K562 (cell line): ENCODE measurements around the gene RBM15. TPM values are rescaled to one million over a fixed set of nuclear protein-coding genes. Genes with fewer than 3 reads are reported as not detected.

ENCODE experiments used
- ARID3B ChIP-seq: fragments of 250-450 bp; sonication (Bioruptor Pico); IDR thresholded peaks from 2 replicates; pipeline ENCODE4 v1.4.0; 2020; ENCODE audit warnings: borderline replicate concordance
- CBX1 ChIP-seq: sonication (generic); IDR thresholded peaks from 2 replicates; pipeline ENCODE4 v1.6.1; 2016; ENCODE audit warnings: antibody characterized with exemption, low read depth, mild to moderate bottlenecking
- CHD1 ChIP-seq: fragments of 200-600 bp; sonication (generic); IDR thresholded peaks from one replicate; pipeline ENCODE4 v1.6.1; 2012; ENCODE audit warnings: mild to moderate bottlenecking, moderate library complexity, low read length, inconsistent platforms
- CREB3L1 ChIP-seq: fragments of 450-650 bp; IDR thresholded peaks from 2 replicates; pipeline ENCODE4 v1.6.1; 2014; ENCODE audit warnings: low read depth, mild to moderate bottlenecking, moderate library complexity, borderline replicate concordance
- NELFE ChIP-seq: IDR thresholded peaks from 2 replicates; pipeline ENCODE4 v1.6.1; 2011; ENCODE audit warnings: mild to moderate bottlenecking; ENCODE audit not compliant: insufficient read depth, insufficient read length
- NR2C1 ChIP-seq, 2 experiments: fragments of 450-650 bp; IDR thresholded peaks; 2 replicates each; pipeline ENCODE4 v1.6.1; 2017; ENCODE audit warnings: mild to moderate bottlenecking in 2 of 2, antibody characterized with exemption in 1 of 2, inconsistent platforms in 1 of 2, missing compliant biosample characterization in 1 of 2, missing genetic modification characterization in 1 of 2
- POLR2AphosphoS5 ChIP-seq: IDR thresholded peaks from 2 replicates; pipeline ENCODE4 v1.6.1; 2011; ENCODE audit warnings: mild to moderate bottlenecking, low read depth, low read length, moderate library complexity; ENCODE audit not compliant: control insufficient read depth, insufficient read depth
- POU5F1 ChIP-seq: fragments of 150-350 bp; IDR thresholded peaks from 2 replicates; pipeline ENCODE4 v1.6.1; 2014; ENCODE audit warnings: borderline replicate concordance, low read length, low read depth, mild to moderate bottlenecking; ENCODE audit not compliant: partially characterized antibody
- RBM22 ChIP-seq: fragments of 200-400 bp; formaldehyde crosslinking; IDR thresholded peaks from 2 replicates; pipeline ENCODE4 v1.6.1; 2018; ENCODE audit warnings: low read length, low read depth; ENCODE audit not compliant: poor library complexity, severe bottlenecking
- RCOR1 ChIP-seq, 2 experiments: IDR thresholded peaks; 2 replicates each; pipeline ENCODE4 v1.6.1; 2012; ENCODE audit warnings: low read depth in 2 of 2, low read length in 2 of 2, borderline replicate concordance in 1 of 2, improper control_type of control experiment in 1 of 2
- TAF1 ChIP-seq: IDR thresholded peaks from 2 replicates; pipeline ENCODE4 v1.6.1; 2011; ENCODE audit warnings: mild to moderate bottlenecking, low read length, moderate library complexity; ENCODE audit not compliant: insufficient read depth, control insufficient read depth, severe bottlenecking; ENCODE audit errors: extremely low read depth
- TCF7 ChIP-seq: sonication (generic); IDR thresholded peaks from 2 replicates; pipeline ENCODE4 v1.6.1; 2016; ENCODE audit warnings: antibody characterized with exemption, borderline replicate concordance
- ZBTB2 ChIP-seq: fragments of 450-650 bp; IDR thresholded peaks from 2 replicates; pipeline ENCODE4 v1.6.1; 2016; ENCODE audit warnings: antibody characterized with exemption
- ZNF217 ChIP-seq: sonication (generic); formaldehyde crosslinking; IDR thresholded peaks from 2 replicates; pipeline ENCODE4 v1.8.0; 2022; ENCODE audit warnings: mild to moderate bottlenecking, missing genetic modification reagents
- polyA plus RNA-seq, 8 experiments: library from polyadenylated mRNA; depleted of rRNA in 4 of 8; stranded (reverse) in 5 of 8; unstranded in 3 of 8; fragments of >200 nt; fragmentation: Nextera tagmentation in 2 of 8; fragmentation: Illumina TruSeq in 1 of 8; extraction: Ambion mirVana in 2 of 8; extraction: Trizol in 1 of 8; gene quantifications; 2 replicates each; pipeline versions ENCODE4 v1.2.1 to v1.2.3, GENCODE V29; 2011 to 2014; ENCODE audit warnings: inconsistent platforms in 1 of 8, missing spikeins in 1 of 8
- total RNA-seq, 7 experiments: library from RNA; depleted of rRNA in 6 of 7; stranded (reverse); fragments of >200 nt in 6 of 7; fragmentation: Illumina TruSeq in 2 of 7; extraction: Trizol in 2 of 7; gene quantifications; 2 replicates each; pipeline versions ENCODE4 v1.2.1 to v1.2.3, GENCODE V29; 2011 to 2021; ENCODE audit warnings: low replicate concordance in 1 of 7
- TF ChIP-seq, protein P1 (sequence below): fragments of 450-650 bp; formaldehyde crosslinking; IDR thresholded peaks from 2 replicates; pipeline ENCODE4 v1.4.0; 2020; ENCODE audit warnings: mild to moderate bottlenecking
- TF ChIP-seq, protein P2 (sequence below), 2 experiments: IDR thresholded peaks; 2 replicates each; pipeline ENCODE4 v1.6.1; 2012; ENCODE audit warnings: improper control_type of control experiment in 2 of 2, low read depth in 2 of 2, low read length in 2 of 2, borderline replicate concordance in 1 of 2

Gene RBM15
- total and polyA plus RNA-seq, 9 of the 15 experiments (the other 6 are each of a cell fraction or from before 2014, with no cell fraction given), result 2.4 to 63.4 (median 28.2) TPM

- TF ChIP-seq NELFE (no peak), RBM22 (no peak), CHD1 (no peak), ZNF217 (CRISPR knock-in tag) (no peak), POU5F1 (no peak), ZBTB2 (no peak), TAF1 (no peak), ARID3B (CRISPR knock-in tag) (no peak), RCOR1 (IDR thresholded peaks at IDR 0.05; ENCODE audit: borderline replicate concordance in 1 of 2, low read depth in 2 of 2, low read length in 2 of 2) (0 out of 4 replicates have a peak, but pooled peaks of 1 of the 2 experiments have one; percentile 30), CBX1 (no peak), CREB3L1 (no peak), TCF7 (no peak), POLR2AphosphoS5 (no peak), NR2C1 (IDR thresholded peaks at IDR 0.05) (no peak), NR2C1 (tag; IDR thresholded peaks at IDR 0.05) (no peak)
- TF ChIP-seq, protein P1, sequence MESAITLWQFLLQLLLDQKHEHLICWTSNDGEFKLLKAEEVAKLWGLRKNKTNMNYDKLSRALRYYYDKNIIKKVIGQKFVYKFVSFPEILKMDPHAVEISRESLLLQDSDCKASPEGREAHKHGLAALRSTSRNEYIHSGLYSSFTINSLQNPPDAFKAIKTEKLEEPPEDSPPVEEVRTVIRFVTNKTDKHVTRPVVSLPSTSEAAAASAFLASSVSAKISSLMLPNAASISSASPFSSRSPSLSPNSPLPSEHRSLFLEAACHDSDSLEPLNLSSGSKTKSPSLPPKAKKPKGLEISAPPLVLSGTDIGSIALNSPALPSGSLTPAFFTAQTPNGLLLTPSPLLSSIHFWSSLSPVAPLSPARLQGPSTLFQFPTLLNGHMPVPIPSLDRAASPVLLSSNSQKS (CRISPR knock-in tag), result no peak
- TF ChIP-seq, protein P2, sequence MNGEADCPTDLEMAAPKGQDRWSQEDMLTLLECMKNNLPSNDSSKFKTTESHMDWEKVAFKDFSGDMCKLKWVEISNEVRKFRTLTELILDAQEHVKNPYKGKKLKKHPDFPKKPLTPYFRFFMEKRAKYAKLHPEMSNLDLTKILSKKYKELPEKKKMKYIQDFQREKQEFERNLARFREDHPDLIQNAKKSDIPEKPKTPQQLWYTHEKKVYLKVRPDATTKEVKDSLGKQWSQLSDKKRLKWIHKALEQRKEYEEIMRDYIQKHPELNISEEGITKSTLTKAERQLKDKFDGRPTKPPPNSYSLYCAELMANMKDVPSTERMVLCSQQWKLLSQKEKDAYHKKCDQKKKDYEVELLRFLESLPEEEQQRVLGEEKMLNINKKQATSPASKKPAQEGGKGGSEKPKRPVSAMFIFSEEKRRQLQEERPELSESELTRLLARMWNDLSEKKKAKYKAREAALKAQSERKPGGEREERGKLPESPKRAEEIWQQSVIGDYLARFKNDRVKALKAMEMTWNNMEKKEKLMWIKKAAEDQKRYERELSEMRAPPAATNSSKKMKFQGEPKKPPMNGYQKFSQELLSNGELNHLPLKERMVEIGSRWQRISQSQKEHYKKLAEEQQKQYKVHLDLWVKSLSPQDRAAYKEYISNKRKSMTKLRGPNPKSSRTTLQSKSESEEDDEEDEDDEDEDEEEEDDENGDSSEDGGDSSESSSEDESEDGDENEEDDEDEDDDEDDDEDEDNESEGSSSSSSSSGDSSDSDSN (IDR thresholded peaks at IDR 0.05; ENCODE audit: borderline replicate concordance in 1 of 2, low read depth in 2 of 2, low read length in 2 of 2), result no peak
These were observed 26.7 kb upstream of the RBM15 start (continued) for GRCh38 chr1:110312188-110313121.
